Choroid plexus epithelial cell (primary cell): ENCODE measurements around the gene KIF17.

Experiments
- DNase-seq: peaks from one replicate; pipeline ENCODE4 v3.0.0-alpha.2; 2010; ENCODE audit warnings: low read depth
- H3K4me3 ChIP-seq: 2 replicates; pipeline ENCODE4 v1.5.1; 2011; ENCODE audit warnings: low read depth, mild to moderate bottlenecking, control low read depth, low read length, moderate library complexity
- CTCF ChIP-seq: conservative IDR thresholded peaks from 2 replicates; pipeline ENCODE4 v1.5.1; 2011; ENCODE audit warnings: low read depth, mild to moderate bottlenecking, control low read depth, inconsistent platforms, low read length, moderate library complexity

The KIF17 gene

GRCh38 chr1:20717452-20718342 lies at the start of gene KIF17:
KIF17 (minus strand) TSS chr1:20718007; CDS start chr1:20717706, 301 bp downstream.
- no peak for TF ChIP-seq CTCF
- peak; percentile 83 for DNase-seq
- peak within 1 kb of the TSS; percentile 55 for H3K4me3 ChIP-seq

GRCh38 chr1:20767271-20767670 lies 49.5 kb upstream of the KIF17 start:
- TF ChIP-seq CTCF: no peak
- no peak overlapping the region for H3K4me3 ChIP-seq
- no peak for DNase-seq

GRCh38 chr1:20763417-20763816 lies 45.6 kb upstream of the KIF17 start:
- no peak for DNase-seq
- no peak for TF ChIP-seq CTCF
- no peak overlapping the region for H3K4me3 ChIP-seq

GRCh38 chr1:20760322-20760721 lies 42.5 kb upstream of the KIF17 start:
- no peak for DNase-seq
- TF ChIP-seq CTCF: no peak
- H3K4me3 ChIP-seq: no peak overlapping the region

- H3K4me3 ChIP-seq: no peak overlapping the region
- DNase-seq: peak; percentile 45
- no peak for TF ChIP-seq CTCF
These were observed 35.8 kb upstream of the KIF17 start for GRCh38 chr1:20753589-20753988.

- H3K4me3 ChIP-seq: no peak overlapping the region
- no peak for TF ChIP-seq CTCF
- no peak for DNase-seq
These were observed 33.7 kb upstream of the KIF17 start for GRCh38 chr1:20751462-20751990.
